HG03025 (cell line): ENCODE measurements around the gene OR52M1.
A peak's percentile ranks its signal among the peaks of the same experiment; 100 is the strongest.
"Not testable (repeated sequence)": the region's sequence is repeated elsewhere in the genome, so short reads cannot be mapped to it uniquely, and the experiment has no call there.

Experiments used
- ATAC-seq: cut with Tn5 transposase; IDR thresholded peaks from one replicate; pipeline ENCODE4 v1.9.1; 2021; ENCODE audit warnings: mild to moderate bottlenecking, moderate library complexity; ENCODE audit not compliant: unreplicated experiment, low FRiP score

The OR52M1 gene

GRCh38 chr11:4544891-4545290 lies at the start of gene OR52M1:
Gene OR52M1, plus strand, starts transcription at chr11:4545191. Its CDS starts 0 bp downstream, at chr11:4545191.
- no peak for ATAC-seq

- ATAC-seq: no peak
Observed at GRCh38 chr11:4495487-4495886, 49.5 kb upstream of the OR52M1 start.

- ATAC-seq: no peak
Observed at GRCh38 chr11:4495986-4496385, 49.0 kb upstream of the OR52M1 start.

- ATAC-seq: no peak
Observed at GRCh38 chr11:4496557-4497248, 48.3 kb upstream of the OR52M1 start.

- no peak for ATAC-seq
Observed at GRCh38 chr11:4508886-4509285, 36.1 kb upstream of the OR52M1 start.

- ATAC-seq: no peak
Observed at GRCh38 chr11:4511282-4512245, 33.4 kb upstream of the OR52M1 start.

- no peak for ATAC-seq
Observed at GRCh38 chr11:4514196-4514595, 30.8 kb upstream of the OR52M1 start.

- no peak for ATAC-seq
Observed at GRCh38 chr11:4522339-4522738, 22.7 kb upstream of the OR52M1 start.

GRCh38 chr11:4522752-4523151 lies 22.2 kb upstream of the OR52M1 start:
- ATAC-seq: no peak

- no peak for ATAC-seq
Observed at GRCh38 chr11:4523666-4524065, 21.3 kb upstream of the OR52M1 start.

GRCh38 chr11:4527926-4528325 lies 17.1 kb upstream of the OR52M1 start:
- ATAC-seq: no peak

- ATAC-seq: not testable (repeated sequence)
Observed at GRCh38 chr11:4531686-4532085, 13.3 kb upstream of the OR52M1 start.

- peak; percentile 59 for ATAC-seq
Observed at GRCh38 chr11:4539603-4540219, 5.3 kb upstream of the OR52M1 start.

- no peak for ATAC-seq
Observed at GRCh38 chr11:4541071-4541470, 3.9 kb upstream of the OR52M1 start.

GRCh38 chr11:4543561-4543960 lies 1.4 kb upstream of the OR52M1 start:
- ATAC-seq: no peak

GRCh38 chr11:4546878-4547277 lies 1.9 kb downstream of the OR52M1 start:
- ATAC-seq: no peak

GRCh38 chr11:4547416-4547815 lies 2.4 kb downstream of the OR52M1 start:
- ATAC-seq: no peak

GRCh38 chr11:4551346-4551979 lies 6.5 kb downstream of the OR52M1 start:
- ATAC-seq: no peak

- no peak for ATAC-seq
Observed at GRCh38 chr11:4559527-4560440, 14.8 kb downstream of the OR52M1 start.

GRCh38 chr11:4560467-4560866 lies 15.5 kb downstream of the OR52M1 start:
- ATAC-seq: no peak
